Naive thymus-derived CD4-positive, alpha-beta T cell (primary cell): ENCODE measurements around the gene OR10G6. TPM values are rescaled to one million over a fixed set of nuclear protein-coding genes. Genes with fewer than 3 reads are reported as not detected.

Source experiments
- ATAC-seq: fragments of 150-1000 bp; cut with Tn5 transposase; 2 replicates; pipeline ENCODE4 v1.10.0; 2021; ENCODE audit warnings: mild to moderate bottlenecking, moderate library complexity
- CTCF ChIA-PET: fragments of 350-600 bp; sonication (Branson Sonifier 250); formaldehyde crosslinking; loops from one replicate; lab custom pipeline; 2021; ENCODE audit warnings: antibody characterized with exemption; lab: Charles Lee
- POLR2A ChIA-PET: fragments of 350-600 bp; sonication (Branson Sonifier 250); formaldehyde crosslinking; loops from one replicate; lab custom pipeline; 2021; ENCODE audit warnings: antibody characterized with exemption, inconsistent platforms; lab: Charles Lee
- DNase-seq, 9 donors: peaks; one replicate each; pipeline versions ENCODE4 v3.0.0 to v3.0.0-alpha.2; 2020 to 2022; ENCODE audit warnings: mixed read lengths in 1 of 9
- H3K27ac ChIP-seq: one replicate; pipeline ENCODE4 v1.7.0; 2013; ENCODE audit warnings: mild to moderate bottlenecking, low read depth, low read length, moderate library complexity
- H3K27me3 ChIP-seq, 2 donors: one replicate each; pipeline ENCODE4 v1.7.0; 2013; ENCODE audit warnings: low read length in 2 of 2, mild to moderate bottlenecking in 2 of 2, moderate library complexity in 2 of 2; ENCODE audit not compliant: control insufficient read depth in 2 of 2, insufficient read depth in 2 of 2
- H3K36me3 ChIP-seq, 3 experiments: 1 replicate in 2 of 3; 2 replicates in 1 of 3; pipeline ENCODE4 v1.7.0; 2013; ENCODE audit warnings: low read length in 3 of 3, mild to moderate bottlenecking in 3 of 3, moderate library complexity in 1 of 3; ENCODE audit not compliant: insufficient read depth in 3 of 3, control insufficient read depth in 2 of 3
- H3K4me1 ChIP-seq, 2 donors: one replicate each; pipeline ENCODE4 v1.7.0; 2013; ENCODE audit warnings: low read length in 2 of 2, mild to moderate bottlenecking in 2 of 2, moderate library complexity in 1 of 2; ENCODE audit not compliant: control insufficient read depth in 2 of 2, insufficient read depth in 2 of 2
- H3K4me3 ChIP-seq: 2 replicates; pipeline ENCODE4 v1.7.0; 2013; ENCODE audit warnings: mild to moderate bottlenecking, low read length
- H3K9me3 ChIP-seq, 3 experiments: 1 replicate in 2 of 3; 2 replicates in 1 of 3; pipeline ENCODE4 v1.7.0; 2013; ENCODE audit warnings: low read length in 3 of 3; ENCODE audit not compliant: control insufficient read depth in 2 of 3
- H3K27ac Mint-ChIP-seq, 9 donors: one replicate each; pipeline ENCODE4 v1.8.0; 2020 to 2022; ENCODE audit warnings: mixed read lengths in 9 of 9, mild to moderate bottlenecking in 8 of 9, moderate library complexity in 5 of 9, inconsistent platforms in 2 of 9
- H3K27me3 Mint-ChIP-seq, 5 donors: one replicate each; pipeline ENCODE4 v1.8.0; 2021 to 2022; ENCODE audit warnings: mixed read lengths in 5 of 5, mild to moderate bottlenecking in 1 of 5
- H3K36me3 Mint-ChIP-seq, 5 donors: one replicate each; pipeline ENCODE4 v1.8.0; 2020 to 2022; ENCODE audit warnings: mixed read lengths in 5 of 5, mild to moderate bottlenecking in 3 of 5, inconsistent platforms in 1 of 5
- H3K4me1 Mint-ChIP-seq, 7 donors: one replicate each; pipeline ENCODE4 v1.8.0; 2020 to 2022; ENCODE audit warnings: mixed read lengths in 7 of 7, mild to moderate bottlenecking in 3 of 7, inconsistent platforms in 1 of 7
- H3K4me3 Mint-ChIP-seq, 10 donors: one replicate each; pipeline ENCODE4 v1.8.0; 2020 to 2022; ENCODE audit warnings: mild to moderate bottlenecking in 10 of 10, mixed read lengths in 10 of 10, moderate library complexity in 6 of 10, inconsistent platforms in 2 of 10
- H3K9me3 Mint-ChIP-seq, 11 donors: one replicate each; pipeline ENCODE4 v1.8.0; 2020 to 2022; ENCODE audit warnings: mixed read lengths in 11 of 11, mild to moderate bottlenecking in 4 of 11, inconsistent platforms in 1 of 11, moderate library complexity in 1 of 11
- intact Hi-C, 2 donors: fragments of 100-400 bp; cut with micrococcal nuclease; formaldehyde crosslinking; loops; one replicate each; pipeline ENCODE4 v1.15.1; 2023
- polyA plus RNA-seq, 2 donors: library from polyadenylated mRNA; unstranded; fragments of 300-500 nt; fragmentation: Illumina TruSeq; gene quantifications; one replicate each; pipeline ENCODE4 v1.2.3, GENCODE V29; 2021
- total RNA-seq, 6 experiments: library from RNA in 5 of 6; stranded (reverse) in 5 of 6; gene quantifications; 1 replicate in 5 of 6; 2 replicates in 1 of 6; pipeline ENCODE4 v1.2.3 and lab custom pipeline; 2021 to 2026

Gene OR10G6
- total and polyA plus RNA-seq, 7 experiments from 2014 or later, result not detected

DNA sequence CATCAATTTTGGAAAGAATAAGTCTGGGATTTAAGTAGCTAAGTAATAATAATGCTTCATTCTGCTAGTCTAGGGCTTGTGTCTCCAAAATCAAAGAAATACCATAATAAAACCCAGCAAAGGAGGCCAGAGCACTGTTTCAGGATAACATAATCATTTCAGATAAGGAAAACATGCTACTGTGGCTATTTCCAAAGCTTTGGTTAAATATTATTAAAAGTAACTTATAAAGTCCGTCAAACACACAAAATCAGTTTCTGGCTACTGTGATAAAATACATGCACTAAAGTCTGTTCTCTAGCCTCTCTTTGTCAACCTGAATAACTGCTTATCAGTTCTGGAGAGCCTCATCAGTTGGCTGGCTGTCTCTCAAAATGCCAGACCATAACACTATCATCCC is 49.8 kb downstream of the OR10G6 start:
- no peaks in the 10 kb centered on the region for H3K36me3 ChIP-seq
- H3K4me1 ChIP-seq, result no peaks in the 10 kb centered on the region
- H3K36me3 Mint-ChIP-seq, result no peaks in the 10 kb centered on the region
- CTCF ChIA-PET, result no interaction called here
- H3K4me3 ChIP-seq, result no peak overlapping the region
- H3K27ac Mint-ChIP-seq, result no peak overlapping the region
- intact Hi-C loops, result no loop called here
- no peaks in the 10 kb centered on the region for H3K27me3 ChIP-seq
- H3K9me3 ChIP-seq, result no peaks in the 10 kb centered on the region
- H3K4me1 Mint-ChIP-seq, result no peaks in the 10 kb centered on the region
- H3K27me3 Mint-ChIP-seq, result peaks cover 0 to 21% (median 11%) of the 10 kb centered on the region in 5 donors
- no peak for DNase-seq
- H3K27ac ChIP-seq, result no peak overlapping the region
- H3K9me3 Mint-ChIP-seq, result peaks cover 0 to 2% (median 0%) of the 10 kb centered on the region in 11 donors
- POLR2A ChIA-PET, result no interaction called here
- no peak overlapping the region for H3K4me3 Mint-ChIP-seq
- no peak for ATAC-seq

Other genes with a start within 250 kb of the OR10G6 start
- gene OR6X1, start 240.6 kb downstream of the OR10G6 start, total RNA-seq, result not detected
- not detected for gene OR6X1, start 240.6 kb downstream of the OR10G6 start, polyA plus RNA-seq
- not detected for gene OR6M1, start 188.8 kb downstream of the OR10G6 start, total RNA-seq
- gene OR6M1, start 188.8 kb downstream of the OR10G6 start, polyA plus RNA-seq, result not detected
- not detected for gene TMEM225, start 109.5 kb downstream of the OR10G6 start, total RNA-seq
- not detected for gene TMEM225, start 109.5 kb downstream of the OR10G6 start, polyA plus RNA-seq
- gene OR8D4, start 93.0 kb downstream of the OR10G6 start, total RNA-seq, result not detected
- not detected for gene OR8D4, start 93.0 kb downstream of the OR10G6 start, polyA plus RNA-seq
- not detected for gene OR4D5, start 55.5 kb downstream of the OR10G6 start, total RNA-seq
- gene OR4D5, start 55.5 kb downstream of the OR10G6 start, polyA plus RNA-seq, result not detected
- not detected for gene OR6T1, start 51.3 kb downstream of the OR10G6 start, total RNA-seq
- gene OR6T1, start 51.3 kb downstream of the OR10G6 start, polyA plus RNA-seq, result not detected
- not detected for gene OR10S1, start 17.4 kb downstream of the OR10G6 start, total RNA-seq
- not detected for gene OR10S1, start 17.4 kb downstream of the OR10G6 start, polyA plus RNA-seq
- gene OR10G4, start 17.8 kb upstream of the OR10G6 start, total RNA-seq, result not detected
- gene OR10G4, start 17.8 kb upstream of the OR10G6 start, polyA plus RNA-seq, result not detected
- not detected for gene OR10G9, start 27.9 kb upstream of the OR10G6 start, total RNA-seq
- gene OR10G9, start 27.9 kb upstream of the OR10G6 start, polyA plus RNA-seq, result not detected
- not detected for gene OR10G8, start 31.6 kb upstream of the OR10G6 start, total RNA-seq
- gene OR10G8, start 31.6 kb upstream of the OR10G6 start, polyA plus RNA-seq, result not detected
- gene OR10G7, start 46.2 kb upstream of the OR10G6 start, total RNA-seq, result not detected
- gene OR10G7, start 46.2 kb upstream of the OR10G6 start, polyA plus RNA-seq, result not detected
- 10 to 100 TPM in 1 of 5 experiments, 1 to 10 TPM in 4; 5.2 to 10.2 (median 8.3) TPM for gene VWA5A, start 120.3 kb upstream of the OR10G6 start, total RNA-seq
- 10 to 100 TPM; 10.8 to 11.7 TPM for gene VWA5A, start 120.3 kb upstream of the OR10G6 start, polyA plus RNA-seq
- not detected for gene OR10D3, start 188.2 kb upstream of the OR10G6 start, total RNA-seq
- gene OR10D3, start 188.2 kb upstream of the OR10G6 start, polyA plus RNA-seq, result not detected
- not detected for gene OR8G1, start 245.9 kb upstream of the OR10G6 start, total RNA-seq
- gene OR8G1, start 245.9 kb upstream of the OR10G6 start, polyA plus RNA-seq, result not detected